Skeletal muscle satellite cell (primary cell): ENCODE results near the gene PARP4.
"Not testable (repeated sequence)": the region's sequence is repeated elsewhere in the genome, so short reads cannot be mapped to it uniquely, and the experiment has no call there.

Experiments used
- H3K27me3 ChIP-seq: 2 replicates; pipeline ENCODE4 v1.7.0; 2013; ENCODE audit warnings: low read length; ENCODE audit not compliant: control insufficient read depth, insufficient read depth
- H3K36me3 ChIP-seq: 2 replicates; pipeline ENCODE4 v1.7.0; 2013; ENCODE audit warnings: mild to moderate bottlenecking, control low read depth, low read length; ENCODE audit not compliant: insufficient read depth
- H3K4me1 ChIP-seq: 2 replicates; pipeline ENCODE4 v1.7.0; 2013; ENCODE audit warnings: low read length; ENCODE audit not compliant: control insufficient read depth, insufficient read depth
- H3K4me2 ChIP-seq: 2 replicates; pipeline ENCODE4 v1.7.0; 2013; ENCODE audit warnings: mild to moderate bottlenecking, low read length
- H3K4me3 ChIP-seq: 2 replicates; pipeline ENCODE4 v1.7.0; 2013; ENCODE audit warnings: low read length
- H3K9ac ChIP-seq: 2 replicates; pipeline ENCODE4 v1.7.0; 2013; ENCODE audit warnings: mild to moderate bottlenecking, low read depth, low read length, moderate library complexity
- H3K9me3 ChIP-seq: replicated peaks from 2 replicates; pipeline ENCODE4 v1.7.0; 2013; ENCODE audit warnings: mild to moderate bottlenecking, control low read depth, low read length

The PARP4 gene

GRCh38 chr13:24528816-24529398 lies 16.3 kb upstream of the PARP4 start:
- Histone ChIP-seq H3K27me3 (peaks cover 34% of the 10 kb centered on the region), H3K9ac (no peak overlapping the region), H3K9me3 (no peaks in the 10 kb centered on the region), H3K4me2 (no peak overlapping the region), H3K4me3 (no peak overlapping the region), H3K36me3 (no peaks in the 10 kb centered on the region), H3K4me1 (no peaks in the 10 kb centered on the region)

DNA sequence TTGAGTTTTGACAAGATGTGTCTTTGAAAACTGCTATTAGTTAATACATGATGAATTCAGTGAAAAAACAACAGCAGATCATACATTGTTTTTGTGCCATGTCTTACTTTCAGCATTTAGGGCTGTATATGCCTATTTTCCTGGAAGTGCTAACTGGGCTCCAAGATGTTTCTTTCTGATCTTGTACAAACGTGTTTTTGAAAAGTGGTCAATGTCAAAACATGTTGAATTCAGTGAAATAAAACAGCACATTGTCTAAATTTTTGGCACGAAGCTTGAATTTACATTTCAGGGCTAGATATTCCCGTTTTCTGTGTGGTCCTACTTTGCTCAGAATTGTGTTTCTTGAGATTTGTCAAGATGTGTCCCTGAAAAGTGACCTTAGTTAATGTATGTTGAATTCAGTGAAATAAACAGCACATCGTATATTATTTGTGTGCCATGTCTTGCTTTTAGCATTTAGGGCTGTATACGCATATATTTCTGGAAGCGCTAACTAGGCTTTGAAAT lies 14.7 kb upstream of the PARP4 start:
- Histone ChIP-seq H3K9me3 (no peaks in the 10 kb centered on the region), H3K4me2 (no peak overlapping the region), H3K27me3 (peaks cover 18% of the 10 kb centered on the region), H3K4me1 (no peaks in the 10 kb centered on the region), H3K9ac (no peak overlapping the region), H3K36me3 (no peaks in the 10 kb centered on the region), H3K4me3 (no peak overlapping the region)

DNA sequence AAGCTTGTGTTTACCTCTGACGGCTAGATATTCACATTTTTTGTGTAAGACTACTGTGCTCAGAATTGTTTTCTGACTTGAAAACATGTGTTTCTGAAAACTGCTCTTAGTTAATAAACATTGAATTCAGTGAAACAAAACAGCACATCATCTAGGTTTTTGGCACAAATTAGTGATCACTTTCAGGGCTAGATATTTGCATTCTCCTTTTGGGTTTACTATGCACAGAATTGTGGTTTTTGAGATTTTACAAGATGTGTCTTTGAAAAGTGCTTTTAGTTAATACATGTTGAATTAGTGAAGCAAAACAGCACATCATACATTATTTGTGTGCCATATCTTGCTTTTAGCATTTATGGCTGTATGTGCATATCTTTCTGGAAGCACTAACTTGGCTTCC lies 8.2 kb upstream of the PARP4 start:
- Histone ChIP-seq H3K4me3 (no peak overlapping the region), H3K4me2 (no peak overlapping the region), H3K4me1 (no peaks in the 10 kb centered on the region), H3K27me3 (no peaks in the 10 kb centered on the region), H3K9me3 (no peaks in the 10 kb centered on the region), H3K9ac (no peak overlapping the region), H3K36me3 (no peaks in the 10 kb centered on the region)

DNA sequence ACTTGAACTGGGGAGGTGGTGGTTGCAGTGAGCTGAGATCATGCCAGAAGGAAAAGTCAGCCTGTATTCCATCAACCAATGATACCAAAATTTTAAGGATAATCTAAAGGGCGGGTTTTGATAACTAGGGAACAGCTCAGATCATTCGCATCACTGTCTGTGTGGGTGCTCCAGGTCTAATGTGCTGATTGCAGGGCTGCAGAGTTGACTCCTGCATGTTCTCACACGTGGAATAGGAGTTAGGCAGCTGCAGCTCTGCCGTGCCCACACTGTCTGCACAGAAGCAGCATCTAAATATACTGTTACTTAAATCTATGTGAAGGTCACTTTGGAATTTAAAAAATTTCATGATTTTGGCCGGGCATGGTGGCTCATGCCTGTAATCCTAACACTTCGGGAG lies 4.3 kb upstream of the PARP4 start:
- Histone ChIP-seq H3K4me3 (no peak overlapping the region), H3K4me2 (no peak overlapping the region), H3K27me3 (no peaks in the 10 kb centered on the region), H3K9me3 (no peaks in the 10 kb centered on the region), H3K4me1 (no peaks in the 10 kb centered on the region), H3K9ac (no peak overlapping the region), H3K36me3 (no peaks in the 10 kb centered on the region)

- Histone ChIP-seq H3K4me2 (peak overlapping the region; percentile 83), H3K9me3 (no peaks in the 10 kb centered on the region), H3K36me3 (no peaks in the 10 kb centered on the region), H3K27me3 (no peaks in the 10 kb centered on the region), H3K9ac (peak overlapping the region; percentile 91), H3K4me3 (peak overlapping the region; percentile 90), H3K4me1 (peaks cover 9% of the 10 kb centered on the region)
Observed at GRCh38 chr13:24512908-24513213, 283 bp upstream of the PARP4 start.

DNA sequence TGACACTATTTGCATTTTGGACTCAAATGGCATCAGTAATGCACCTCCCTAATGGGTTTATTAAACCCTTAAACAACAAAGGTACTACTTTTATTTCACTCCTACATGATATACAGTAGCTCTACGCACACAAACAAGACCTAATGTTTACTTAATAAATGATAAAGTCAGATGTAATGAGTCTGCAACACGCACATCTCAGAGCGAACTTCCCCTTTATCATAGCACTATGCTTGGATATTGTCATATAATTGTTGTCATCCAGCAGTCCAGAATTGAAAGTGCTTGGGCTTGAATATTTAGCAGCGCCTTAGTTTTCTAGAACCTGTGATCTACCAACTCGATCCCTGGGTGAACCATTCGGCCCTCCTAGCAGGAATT lies 772 bp downstream of the PARP4 start:
- Histone ChIP-seq H3K4me1 (peaks cover 9% of the 10 kb centered on the region), H3K9ac (peak overlapping the region; percentile 91), H3K27me3 (no peaks in the 10 kb centered on the region), H3K36me3 (no peaks in the 10 kb centered on the region), H3K9me3 (no peaks in the 10 kb centered on the region), H3K4me3 (peak overlapping the region; percentile 90), H3K4me2 (peak overlapping the region; percentile 83)

- peak overlapping the region; percentile 91 for H3K9ac ChIP-seq
- no peaks in the 10 kb centered on the region for H3K36me3 ChIP-seq
- peak overlapping the region; percentile 90 for H3K4me3 ChIP-seq
- H3K4me2 ChIP-seq, result peak overlapping the region; percentile 83
- H3K27me3 ChIP-seq, result no peaks in the 10 kb centered on the region
- peaks cover 9% of the 10 kb centered on the region for H3K4me1 ChIP-seq
- H3K9me3 ChIP-seq, result no peaks in the 10 kb centered on the region
Observed at GRCh38 chr13:24511019-24511815, 1.4 kb downstream of the PARP4 start.

DNA sequence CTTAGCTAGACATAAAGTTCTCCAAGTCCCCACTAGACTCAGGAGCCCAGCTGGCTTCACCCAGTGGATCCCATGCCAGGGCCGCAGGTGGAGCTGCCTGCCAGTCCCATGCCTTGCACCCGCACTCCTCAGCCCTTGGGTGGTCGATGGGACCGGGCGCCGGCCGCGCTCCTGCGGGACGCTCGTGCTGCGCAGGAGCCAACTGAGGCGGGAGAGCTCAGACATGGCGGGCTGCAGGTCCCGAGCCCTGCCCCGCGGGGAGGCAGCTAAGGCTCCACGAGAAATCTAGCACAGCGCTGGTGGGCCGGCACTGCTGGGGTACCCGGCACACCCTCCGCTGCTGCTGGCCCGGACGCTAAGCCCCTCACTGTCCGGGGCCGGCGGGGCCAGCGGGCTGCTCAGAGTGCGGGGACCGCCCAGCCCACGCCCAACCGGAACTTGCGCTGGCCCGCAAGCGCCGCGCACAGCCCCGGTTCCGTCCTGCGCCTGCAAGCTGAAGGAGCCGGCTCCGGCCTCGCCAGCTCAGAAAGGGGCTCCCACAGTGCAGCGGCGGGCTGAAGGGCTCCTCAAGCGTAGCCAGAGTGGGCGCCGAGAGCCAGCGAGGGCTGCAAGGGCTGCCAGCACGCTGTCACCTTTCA lies 5.8 kb downstream of the PARP4 start:
- H3K9me3 ChIP-seq, result no peaks in the 10 kb centered on the region
- H3K27me3 ChIP-seq, result no peaks in the 10 kb centered on the region
- no peak overlapping the region for H3K4me3 ChIP-seq
- H3K9ac ChIP-seq, result no peak overlapping the region
- H3K36me3 ChIP-seq, result peaks cover 13% of the 10 kb centered on the region
- H3K4me1 ChIP-seq, result peaks cover 22% of the 10 kb centered on the region
- H3K4me2 ChIP-seq, result no peak overlapping the region

DNA sequence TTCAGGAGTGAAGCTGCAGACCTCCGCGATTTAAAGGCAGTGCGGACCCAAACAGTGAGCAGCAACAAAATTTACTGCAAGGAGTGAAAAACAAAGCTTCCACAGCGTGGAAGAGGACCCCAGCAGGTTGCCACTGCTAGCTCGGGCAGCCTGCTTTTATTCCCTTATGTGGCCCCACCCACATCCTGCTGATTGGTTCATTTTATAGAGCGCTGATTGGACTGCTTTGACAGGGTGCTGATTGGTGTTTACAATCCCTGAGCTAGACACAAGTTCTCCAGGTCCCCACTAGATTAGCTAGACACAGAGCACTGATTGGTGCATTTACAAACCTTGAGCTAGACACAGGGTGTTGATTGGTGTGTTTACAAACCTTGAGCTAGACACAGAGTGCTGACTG lies 6.3 kb downstream of the PARP4 start:
- H3K36me3 ChIP-seq, result peaks cover 13% of the 10 kb centered on the region
- H3K9me3 ChIP-seq, H3K27me3 ChIP-seq, H3K9ac ChIP-seq, H3K4me2 ChIP-seq, H3K4me3 ChIP-seq: not testable (repeated sequence)
- H3K4me1 ChIP-seq, result peaks cover 26% of the 10 kb centered on the region

DNA sequence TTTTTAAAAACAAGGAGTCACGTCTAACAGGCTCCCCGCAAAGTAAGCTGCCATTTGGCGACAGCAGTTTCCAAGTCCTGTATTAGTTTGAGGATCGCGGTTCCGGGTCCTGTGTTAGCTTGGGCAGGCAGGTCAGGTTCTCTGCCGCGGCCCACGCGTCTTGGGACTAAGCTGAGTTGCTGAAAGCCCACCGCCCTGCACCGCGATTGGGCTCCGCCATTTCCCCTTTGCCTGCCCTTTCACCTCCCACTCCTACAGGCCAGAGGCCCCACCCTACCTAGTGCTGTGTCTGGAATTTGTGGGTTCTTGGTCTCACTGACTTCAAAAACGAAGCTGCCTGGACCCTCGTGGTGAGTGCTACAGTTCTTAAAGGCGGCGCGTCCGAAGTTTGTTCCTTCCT lies 6.8 kb downstream of the PARP4 start:
- no peaks in the 10 kb centered on the region for H3K27me3 ChIP-seq
- no peak overlapping the region for H3K4me3 ChIP-seq
- H3K9ac ChIP-seq, result no peak overlapping the region
- H3K4me1 ChIP-seq, result peaks cover 26% of the 10 kb centered on the region
- H3K36me3 ChIP-seq, result peaks cover 13% of the 10 kb centered on the region
- H3K4me2 ChIP-seq, result no peak overlapping the region
- H3K9me3 ChIP-seq, result no peaks in the 10 kb centered on the region

- no peak overlapping the region for H3K4me3 ChIP-seq
- peaks cover 13% of the 10 kb centered on the region for H3K36me3 ChIP-seq
- H3K9me3 ChIP-seq, result no peaks in the 10 kb centered on the region
- no peak overlapping the region for H3K4me2 ChIP-seq
- peaks cover 27% of the 10 kb centered on the region for H3K4me1 ChIP-seq
- H3K9ac ChIP-seq, result no peak overlapping the region
- no peaks in the 10 kb centered on the region for H3K27me3 ChIP-seq
Observed at GRCh38 chr13:24505256-24505655, 7.3 kb downstream of the PARP4 start.

GRCh38 chr13:24503379-24503696 lies 9.2 kb downstream of the PARP4 start:
- Histone ChIP-seq H3K4me3 (no peak overlapping the region), H3K36me3 (peaks cover 13% of the 10 kb centered on the region), H3K4me2 (peak overlapping the region; percentile 54), H3K27me3 (no peaks in the 10 kb centered on the region), H3K9me3 (no peaks in the 10 kb centered on the region), H3K4me1 (peaks cover 27% of the 10 kb centered on the region), H3K9ac (no peak overlapping the region)
